Dermis blood vessel endothelial cell (primary cell): ENCODE data around the gene LPAR3. TPM values are rescaled to one million over a fixed set of nuclear protein-coding genes. Genes with fewer than 3 reads are reported as not detected.
A peak's percentile ranks its signal among the peaks of the same experiment; 100 is the strongest.

Experiments
- DNase-seq: peaks from one replicate; pipeline ENCODE4 v3.0.0; 2010
- total RNA-seq: library from RNA; depleted of rRNA; stranded (reverse); fragments of >200 nt; gene quantifications from 2 replicates; pipeline ENCODE4 v1.2.3, GENCODE V29; 2014

The LPAR3 gene
- total RNA-seq, 1 donor from 2014 or later, result 0.17 TPM

- DNase-seq, result no peak
Measured at GRCh38 chr1:84823991-84824390, 69.0 kb downstream of the LPAR3 start.

GRCh38 chr1:84823511-84823910 is 69.5 kb downstream of the LPAR3 start:
- no peak for DNase-seq

- no peak for DNase-seq
Measured at GRCh38 chr1:84810343-84810742, 82.7 kb downstream of the LPAR3 start.

- no peak for DNase-seq
Measured at GRCh38 chr1:84809023-84809422, 84.0 kb downstream of the LPAR3 start.

DNA sequence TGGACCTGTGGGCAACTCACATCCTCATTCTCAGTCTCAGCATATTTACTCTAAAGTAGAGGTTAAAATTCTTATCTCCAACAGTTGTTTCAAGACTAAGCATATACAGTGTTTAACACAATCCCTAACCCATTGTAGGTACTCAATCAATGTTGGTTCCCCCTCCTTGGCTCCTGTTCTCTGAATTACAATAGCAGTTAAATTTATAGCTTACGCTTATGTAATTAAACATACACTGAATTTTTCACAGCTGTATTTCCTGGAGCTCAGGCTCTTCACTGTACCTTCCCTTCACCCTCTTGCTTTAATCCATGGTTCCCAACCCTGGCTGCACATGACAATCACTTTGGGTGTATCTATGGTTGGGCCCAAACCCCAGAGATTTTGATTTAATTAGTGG is 89.4 kb downstream of the LPAR3 start:
- no peak for DNase-seq

DNA sequence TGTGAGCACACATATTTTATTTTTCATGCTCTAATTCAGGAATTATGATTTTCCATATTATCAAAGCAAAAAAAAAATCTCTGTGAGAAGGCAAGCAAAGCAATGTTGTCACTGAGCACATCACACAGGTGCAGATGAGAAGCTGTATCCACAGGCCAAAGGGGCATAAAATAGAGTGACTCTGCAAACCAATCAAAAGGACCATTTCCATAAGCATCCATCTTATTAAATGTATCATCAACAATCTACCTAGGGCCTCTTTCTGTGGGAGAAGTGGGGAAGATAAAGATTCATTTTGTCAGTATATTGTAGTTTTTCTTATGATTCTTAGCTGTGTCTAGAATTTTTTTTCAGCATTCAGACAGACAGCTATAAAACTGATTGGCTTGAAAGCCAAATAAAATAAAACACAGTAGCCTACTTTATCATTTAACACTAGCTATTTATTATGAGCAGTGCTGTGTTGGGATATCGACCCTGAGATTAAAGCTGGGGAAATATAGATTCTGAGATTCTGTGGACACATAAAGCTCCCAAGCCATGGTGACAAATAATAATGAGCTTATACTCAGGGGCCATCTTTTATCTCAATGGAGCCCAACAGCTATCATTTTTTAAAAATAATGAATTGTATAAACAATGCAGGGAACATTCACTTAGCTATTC is 90.3 kb downstream of the LPAR3 start:
- DNase-seq, result no peak

DNA sequence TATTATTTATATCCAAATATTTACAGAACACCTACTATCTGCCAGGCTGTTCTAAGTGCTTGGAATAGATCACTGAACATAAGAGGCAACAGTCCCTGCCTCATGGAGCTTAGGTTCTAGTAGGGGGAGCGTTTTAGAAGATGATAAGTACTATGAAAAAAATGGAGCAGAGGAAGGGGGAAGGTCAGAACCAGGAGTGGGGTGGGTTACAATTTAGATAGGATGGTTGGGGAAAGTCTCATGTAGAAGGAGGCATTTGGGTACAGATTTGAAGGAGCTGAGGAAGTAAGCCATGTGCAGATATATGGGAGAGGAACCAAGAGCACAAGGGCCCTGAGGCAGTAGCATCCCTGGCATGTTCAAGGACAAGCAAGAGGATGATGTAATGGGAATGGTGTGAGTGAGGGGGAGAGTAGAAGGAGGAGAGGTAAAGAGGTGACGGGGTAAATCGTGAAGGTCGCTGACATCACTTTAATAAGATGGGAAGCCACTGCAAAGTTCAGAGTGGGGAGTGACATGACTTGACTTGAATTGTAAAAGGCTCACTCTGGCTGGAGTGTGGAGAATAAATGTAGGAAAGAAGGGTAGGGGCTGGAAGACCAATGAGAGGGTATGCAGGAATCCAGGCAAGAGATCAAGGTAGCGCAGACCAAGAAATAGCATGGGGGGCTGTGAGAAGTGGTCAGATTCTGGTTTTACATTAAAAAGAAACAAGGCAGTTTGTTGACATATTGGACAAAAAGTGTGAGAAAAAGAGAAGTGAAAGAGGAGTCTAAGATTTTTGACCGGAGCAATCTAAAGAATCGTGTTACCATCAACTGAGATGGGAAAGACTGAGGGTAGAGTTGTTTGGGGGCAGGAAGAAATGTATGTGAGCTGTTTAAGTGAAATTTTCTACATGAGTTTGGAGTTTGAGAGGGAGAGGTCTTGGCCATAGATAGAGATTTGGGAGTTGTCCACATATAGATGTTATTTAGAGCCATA is 92.6 kb downstream of the LPAR3 start:
- no peak for DNase-seq

- DNase-seq, result no peak
Measured at GRCh38 chr1:84797603-84798002, 95.4 kb downstream of the LPAR3 start.

GRCh38 chr1:84795966-84796600 is 96.9 kb downstream of the LPAR3 start:
- DNase-seq, result no peak

- DNase-seq, result no peak
Measured at GRCh38 chr1:84795213-84795612, 97.8 kb downstream of the LPAR3 start.

GRCh38 chr1:84792421-84792820 is 100.6 kb downstream of the LPAR3 start:
- DNase-seq, result no peak

- DNase-seq, result no peak
Measured at GRCh38 chr1:84789014-84789413, 104.0 kb downstream of the LPAR3 start.

- no peak for DNase-seq
Measured at GRCh38 chr1:84785271-84786036, 107.6 kb downstream of the LPAR3 start.

- no peak for DNase-seq
Measured at GRCh38 chr1:84782881-84783280, 110.1 kb downstream of the LPAR3 start.

DNA sequence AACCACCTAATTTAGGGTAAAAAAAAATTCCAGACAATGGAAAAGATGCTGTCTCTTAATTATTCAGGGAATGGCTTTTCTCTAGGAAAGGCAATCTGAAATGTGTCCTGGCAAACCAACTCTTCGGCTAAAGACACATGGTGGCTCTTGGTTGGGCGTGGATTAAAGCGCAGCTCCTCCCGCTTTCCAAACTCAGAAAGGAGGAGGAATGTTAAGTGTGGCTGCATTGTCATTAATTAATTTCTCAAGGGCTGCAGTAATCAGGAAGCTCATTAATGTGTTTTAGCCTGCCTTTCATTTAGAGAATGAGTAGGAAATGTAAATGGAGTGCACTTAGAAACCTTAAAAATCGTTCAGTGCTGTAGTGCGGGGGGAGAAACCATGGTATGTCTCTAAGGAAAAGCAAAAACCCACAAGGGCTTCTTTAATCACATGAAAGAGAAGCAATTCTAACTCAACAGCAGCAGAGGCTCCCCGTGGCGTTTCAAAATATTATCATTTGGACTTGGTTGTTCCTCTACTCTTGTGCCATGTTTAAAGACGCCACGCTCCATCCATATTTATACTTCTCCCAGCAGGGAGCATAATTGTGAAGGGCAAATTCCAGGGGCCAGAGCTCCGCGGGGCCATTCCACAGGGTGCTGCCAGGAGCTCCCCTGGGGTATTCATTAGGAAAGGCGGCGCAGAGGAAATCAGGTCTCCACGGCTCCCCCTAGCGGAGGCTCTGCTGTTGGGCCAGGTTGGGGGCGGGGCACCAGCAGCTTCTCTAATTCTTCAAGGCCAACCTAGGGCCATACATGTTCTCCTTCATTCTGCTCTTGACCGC is 110.8 kb downstream of the LPAR3 start:
- peak; percentile 64 for DNase-seq

DNA sequence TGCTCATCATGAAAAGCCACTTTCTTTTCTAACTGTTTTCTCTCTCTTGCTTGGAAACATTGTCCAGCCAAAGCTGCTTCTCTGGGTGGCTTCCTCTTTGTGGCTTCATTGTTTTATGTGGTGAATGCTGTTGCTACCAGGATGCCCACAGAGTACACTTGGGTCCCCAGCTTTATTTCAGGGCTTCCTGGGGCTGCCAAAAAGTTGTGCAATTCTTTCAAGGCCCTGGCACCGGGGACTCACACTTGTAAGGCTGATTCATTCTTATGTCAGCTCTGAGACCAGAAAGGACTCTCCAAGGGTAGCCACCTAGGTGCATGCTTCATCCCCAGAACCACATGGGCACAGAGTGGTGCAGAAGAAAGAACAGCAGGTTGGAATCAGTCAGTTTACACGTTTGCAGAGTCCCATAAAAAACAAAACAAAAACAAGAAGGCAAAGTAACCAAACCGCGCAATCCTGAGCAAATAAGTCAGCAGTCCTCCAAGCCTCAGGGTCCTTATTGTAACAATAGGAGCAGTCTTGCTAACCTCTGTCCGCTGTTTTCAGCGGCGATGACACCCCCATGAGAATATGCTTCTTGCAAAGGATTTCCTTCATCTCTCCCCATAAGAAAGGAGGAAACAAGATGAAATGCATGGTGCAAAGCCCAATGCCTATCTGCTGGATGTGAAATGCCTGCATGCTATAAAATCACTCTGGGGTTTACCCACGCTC is 112.8 kb downstream of the LPAR3 start:
- no peak for DNase-seq

- DNase-seq, result no peak
Measured at GRCh38 chr1:84776639-84777038, 116.4 kb downstream of the LPAR3 start.

GRCh38 chr1:84775535-84775920 is 117.5 kb downstream of the LPAR3 start:
- DNase-seq, result no peak

DNA sequence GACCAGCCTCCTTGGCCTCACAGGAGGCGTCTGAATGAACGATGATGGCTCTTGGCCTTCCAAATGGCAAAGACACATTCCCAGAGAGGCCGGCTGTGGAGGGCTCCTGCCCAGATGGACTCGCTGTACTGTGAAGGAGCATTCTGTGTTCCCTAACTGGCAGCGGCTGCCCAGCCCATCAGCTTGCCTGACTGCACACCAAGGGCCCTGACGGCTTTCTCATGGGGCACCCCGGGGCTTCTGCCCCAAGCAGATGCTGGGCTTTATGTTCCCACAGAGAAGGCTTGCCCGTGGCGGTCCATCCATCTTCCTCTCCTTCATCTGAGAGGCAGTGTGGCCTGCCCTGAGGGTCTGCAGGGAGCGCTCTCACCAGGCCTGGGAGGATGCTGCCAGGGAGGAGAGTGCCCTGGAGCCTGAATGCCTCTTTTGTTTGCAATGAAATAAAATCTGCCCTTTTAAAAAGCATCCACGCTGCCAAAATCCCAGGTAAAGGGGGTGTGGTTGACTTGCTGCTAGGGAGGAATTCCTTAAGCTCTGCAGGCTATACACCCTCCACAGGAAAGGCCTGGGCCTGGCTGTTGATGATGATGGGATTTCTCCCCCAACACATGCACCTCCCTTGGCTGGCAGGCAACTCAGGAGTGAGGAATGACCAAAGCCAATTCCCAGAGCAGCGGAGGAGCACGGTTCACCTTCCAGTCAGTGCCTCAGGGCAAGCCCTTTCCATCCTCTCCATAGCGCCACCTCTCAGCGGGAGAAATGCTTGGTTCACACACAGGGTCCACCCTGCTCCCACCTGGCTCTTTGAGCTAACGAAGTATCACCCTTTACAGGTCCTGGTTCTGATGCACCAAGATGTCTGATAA is 118.1 kb downstream of the LPAR3 start:
- DNase-seq, result no peak

DNA sequence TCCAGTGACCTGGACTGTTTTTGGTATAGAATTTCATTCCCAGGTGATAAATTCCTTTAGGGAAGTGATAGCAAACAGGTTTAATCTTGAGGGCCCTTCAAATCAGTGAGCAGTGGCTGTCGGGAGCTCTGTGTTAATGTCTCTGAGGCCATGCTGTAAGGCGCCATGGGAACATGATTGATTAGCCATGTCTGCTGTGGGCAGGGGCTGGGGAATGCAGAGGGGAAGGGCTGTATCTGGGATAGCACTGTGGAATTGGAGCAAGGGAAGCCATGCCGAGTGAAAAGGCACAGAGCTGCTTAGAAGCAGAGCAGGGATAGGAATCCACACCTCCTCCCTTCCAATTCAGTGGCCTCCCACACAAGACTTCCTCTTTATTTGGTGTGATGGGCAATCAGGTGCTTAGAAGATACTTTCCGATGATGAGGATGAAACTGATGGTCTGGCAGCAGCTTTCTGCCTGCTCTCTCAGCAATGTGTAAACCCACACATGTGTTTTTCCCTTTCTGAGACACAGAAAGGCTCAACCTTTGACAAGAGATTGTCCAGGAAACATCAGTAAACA is 119.0 kb downstream of the LPAR3 start:
- no peak for DNase-seq
